GM12873 (cell line): ENCODE measurements around the gene KLHL4.

ENCODE experiments used
- TF ChIP-seq, protein P1 (sequence below): IDR thresholded peaks from 2 replicates; pipeline ENCODE4 v1.5.1; 2012; ENCODE audit warnings: low read depth, mild to moderate bottlenecking, moderate library complexity, low read length, control low read depth; ENCODE audit not compliant: insufficient read depth; ENCODE audit errors: missing control alignments

The KLHL4 gene

GRCh38 chrX:87702795-87703194, 185.2 kb downstream of the KLHL4 start:
- TF ChIP-seq, protein P1, sequence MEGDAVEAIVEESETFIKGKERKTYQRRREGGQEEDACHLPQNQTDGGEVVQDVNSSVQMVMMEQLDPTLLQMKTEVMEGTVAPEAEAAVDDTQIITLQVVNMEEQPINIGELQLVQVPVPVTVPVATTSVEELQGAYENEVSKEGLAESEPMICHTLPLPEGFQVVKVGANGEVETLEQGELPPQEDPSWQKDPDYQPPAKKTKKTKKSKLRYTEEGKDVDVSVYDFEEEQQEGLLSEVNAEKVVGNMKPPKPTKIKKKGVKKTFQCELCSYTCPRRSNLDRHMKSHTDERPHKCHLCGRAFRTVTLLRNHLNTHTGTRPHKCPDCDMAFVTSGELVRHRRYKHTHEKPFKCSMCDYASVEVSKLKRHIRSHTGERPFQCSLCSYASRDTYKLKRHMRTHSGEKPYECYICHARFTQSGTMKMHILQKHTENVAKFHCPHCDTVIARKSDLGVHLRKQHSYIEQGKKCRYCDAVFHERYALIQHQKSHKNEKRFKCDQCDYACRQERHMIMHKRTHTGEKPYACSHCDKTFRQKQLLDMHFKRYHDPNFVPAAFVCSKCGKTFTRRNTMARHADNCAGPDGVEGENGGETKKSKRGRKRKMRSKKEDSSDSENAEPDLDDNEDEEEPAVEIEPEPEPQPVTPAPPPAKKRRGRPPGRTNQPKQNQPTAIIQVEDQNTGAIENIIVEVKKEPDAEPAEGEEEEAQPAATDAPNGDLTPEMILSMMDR = no peak

- TF ChIP-seq, protein P1 = no peak
These were observed 188.5 kb downstream of the KLHL4 start for GRCh38 chrX:87706134-87706533.

DNA sequence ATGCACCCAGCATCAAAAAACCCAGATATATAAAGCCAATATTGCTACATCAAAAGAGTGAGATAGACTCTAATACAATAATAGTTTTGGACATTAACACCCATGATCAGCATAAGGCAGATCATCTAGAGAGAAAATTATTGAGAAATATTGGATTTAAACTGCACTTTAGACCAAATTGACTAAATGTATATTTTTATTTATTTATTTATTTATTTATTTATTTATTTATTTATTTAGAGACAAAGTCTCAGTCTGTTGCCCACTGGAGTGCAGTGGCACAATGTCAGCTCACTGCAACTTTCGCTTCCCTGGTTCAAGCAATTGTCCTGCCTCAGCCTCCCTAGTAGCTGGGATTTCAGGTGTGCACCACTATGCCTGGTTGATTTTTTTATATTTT, 193.0 kb downstream of the KLHL4 start:
- TF ChIP-seq, protein P1 = no peak
